ENCODE results near the gene BRMS1.
"Not testable (repeated sequence)": the region's sequence is repeated elsewhere in the genome, so short reads cannot be mapped to it uniquely, and the experiment has no call there.

Gene BRMS1

GRCh38 chr11:66362481-66363147 is 17.7 kb upstream of the BRMS1 start:
- in situ Hi-C loops (cut with HindIII; ENCODE audit: low pct_ligation_motif_present, low sequenced_read_pairs) = no loop called here
- TF ChIP-seq CTCF (IDR thresholded peaks at IDR 0.05; ENCODE audit: low read depth, low read length, missing control alignments) = no peak
- Histone ChIP-seq H3K36me3 (replicated peaks) (no peaks in the 10 kb centered on the region), H3K27me3 (replicated peaks) (no peaks in the 10 kb centered on the region), H3K4me3 (ENCODE audit: low read depth, low read length) (no peak overlapping the region), H3K27ac (no peak overlapping the region)
- no peak for DNase-seq

GRCh38 chr11:66361502-66361941 is 16.6 kb upstream of the BRMS1 start:
- no peak for DNase-seq
- Histone ChIP-seq H3K36me3 (replicated peaks) (no peaks in the 10 kb centered on the region), H3K27ac (no peak overlapping the region), H3K4me3 (ENCODE audit: low read depth, low read length) (no peak overlapping the region), H3K27me3 (replicated peaks) (no peaks in the 10 kb centered on the region)
- in situ Hi-C loops (cut with HindIII; ENCODE audit: low pct_ligation_motif_present, low sequenced_read_pairs) = no loop called here
- no peak for TF ChIP-seq CTCF (IDR thresholded peaks at IDR 0.05; ENCODE audit: low read depth, low read length, missing control alignments)

GRCh38 chr11:66360406-66361073 is 15.6 kb upstream of the BRMS1 start:
- in situ Hi-C loops (cut with HindIII; ENCODE audit: low pct_ligation_motif_present, low sequenced_read_pairs) = no loop called here
- no peaks in the 10 kb centered on the region for H3K36me3 ChIP-seq (replicated peaks)
- DNase-seq = no peak
- H3K27ac ChIP-seq = no peak overlapping the region
- H3K27me3 ChIP-seq (replicated peaks) = no peaks in the 10 kb centered on the region
- H3K4me3 ChIP-seq (ENCODE audit: low read depth, low read length) = no peak overlapping the region
- no peak for TF ChIP-seq CTCF (IDR thresholded peaks at IDR 0.05; ENCODE audit: low read depth, low read length, missing control alignments)

- H3K4me3 ChIP-seq (ENCODE audit: low read depth, low read length) = no peak overlapping the region
- DNase-seq = no peak
- no peak overlapping the region for H3K27ac ChIP-seq
- in situ Hi-C loops (cut with HindIII; ENCODE audit: low pct_ligation_motif_present, low sequenced_read_pairs) = no loop called here
- TF ChIP-seq CTCF (IDR thresholded peaks at IDR 0.05; ENCODE audit: low read depth, low read length, missing control alignments) = no peak
- no peaks in the 10 kb centered on the region for H3K27me3 ChIP-seq (replicated peaks)
- H3K36me3 ChIP-seq (replicated peaks) = no peaks in the 10 kb centered on the region
Observed at GRCh38 chr11:66359662-66360087, 14.8 kb upstream of the BRMS1 start.

- H3K27me3 ChIP-seq (replicated peaks); H3K36me3 ChIP-seq (replicated peaks); in situ Hi-C loops (cut with HindIII; ENCODE audit: low pct_ligation_motif_present, low sequenced_read_pairs); DNase-seq; H3K4me3 ChIP-seq (ENCODE audit: low read depth, low read length); H3K27ac ChIP-seq: not testable (repeated sequence)
Observed at GRCh38 chr11:66350560-66351235, 5.8 kb upstream of the BRMS1 start.

- Histone ChIP-seq H3K27ac (no peak overlapping the region), H3K36me3 (replicated peaks) (no peaks in the 10 kb centered on the region), H3K27me3 (replicated peaks) (no peaks in the 10 kb centered on the region), H3K4me3 (ENCODE audit: low read depth, low read length) (no peak overlapping the region)
- no peak for TF ChIP-seq CTCF (IDR thresholded peaks at IDR 0.05; ENCODE audit: low read depth, low read length, missing control alignments)
- in situ Hi-C loops (cut with HindIII; ENCODE audit: low pct_ligation_motif_present, low sequenced_read_pairs) = no loop called here
- no peak for DNase-seq
Observed at GRCh38 chr11:66349084-66349386, 4.1 kb upstream of the BRMS1 start.

All from brain microvascular endothelial cell (primary cell).